Right renal cortex interstitium (tissue), 3 donors: Measurements from ENCODE around the gene KLF1. TPM values are rescaled to one million over a fixed set of nuclear protein-coding genes. Genes with fewer than 3 reads are reported as not detected.
"Not testable (repeated sequence)": the region's sequence is repeated elsewhere in the genome, so short reads cannot be mapped to it uniquely, and the experiment has no call there.

Source experiments
- DNase-seq, 3 donors: peaks; one replicate each; pipeline ENCODE4 v3.0.0-alpha.2; 2013; ENCODE audit warnings: low read depth in 3 of 3, low spot score in 2 of 3
- polyA plus RNA-seq, 3 donors: library from polyadenylated mRNA; unstranded; fragments of 120-200 nt; gene quantifications; one replicate each; pipeline ENCODE4 v1.2.1, GENCODE V29; 2013; ENCODE audit not compliant: insufficient read length in 3 of 3

Gene KLF1
- polyA plus RNA-seq, 3 donors, result 0.39 to 0.44 (median 0.40) TPM

DNA sequence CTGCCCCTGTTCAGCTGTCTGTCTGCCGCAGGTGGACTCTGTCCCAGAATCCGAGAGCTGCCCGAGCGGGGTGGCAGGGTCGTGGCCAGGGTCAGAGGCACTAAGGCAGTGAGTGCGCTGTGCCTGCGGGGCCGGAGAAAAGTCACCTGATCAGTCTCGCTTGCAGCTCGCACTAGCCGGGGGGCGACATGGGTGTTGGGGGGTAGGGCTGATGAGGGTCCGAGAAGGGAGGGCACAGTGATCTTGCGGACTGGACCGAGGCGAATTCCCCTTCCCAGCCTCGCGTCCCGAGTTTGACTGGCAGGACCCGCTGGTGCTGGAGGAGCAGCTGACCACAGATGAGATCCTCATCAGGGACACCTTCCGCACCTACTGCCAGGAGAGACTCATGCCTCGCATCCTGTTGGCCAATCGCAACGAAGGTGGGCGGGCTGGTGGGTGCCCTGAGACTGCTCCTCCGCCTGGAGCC lies 4.6 kb upstream of the KLF1 start:
- no peak for DNase-seq

DNA sequence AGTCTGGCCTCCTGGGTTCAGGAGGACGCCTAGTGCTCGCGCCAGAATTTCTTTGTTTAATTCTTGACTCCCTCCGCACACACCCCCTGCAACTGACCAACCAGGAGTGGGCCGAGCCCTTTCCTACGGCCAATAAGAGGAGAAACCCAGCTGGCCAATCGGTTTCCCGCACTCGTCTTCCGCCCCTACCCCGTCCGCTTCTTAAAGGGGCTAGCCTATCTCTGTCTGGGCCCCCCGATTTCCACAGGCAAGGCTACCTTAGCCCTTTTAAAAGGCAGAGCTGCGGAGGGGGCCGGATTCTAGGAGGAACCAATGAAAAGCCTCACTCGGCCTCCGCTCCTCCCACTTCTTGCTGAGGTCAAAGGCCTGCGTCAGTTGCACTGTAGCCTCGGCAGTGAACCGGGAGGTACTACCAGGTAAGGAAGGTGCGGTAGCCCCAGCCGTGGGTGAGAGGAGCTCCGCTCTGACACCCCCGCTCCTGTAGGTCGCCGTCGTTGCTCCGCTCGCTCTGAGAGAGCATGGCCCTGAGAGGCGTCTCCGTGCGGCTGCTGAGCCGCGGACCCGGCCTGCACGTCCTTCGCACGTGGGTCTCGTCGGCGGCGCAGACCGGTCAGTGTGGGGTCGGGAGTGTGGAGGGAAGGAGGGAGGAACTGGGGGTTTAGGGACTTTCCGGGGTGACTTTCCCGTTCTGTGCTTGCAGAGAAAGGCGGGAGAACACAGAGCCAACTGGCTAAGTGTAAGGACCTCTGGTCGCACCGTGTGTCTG lies 4.0 kb upstream of the KLF1 start, which contains the start of gene GCDH:
Gene GCDH (plus strand): TSS at position 374 of the 766 bp plus-strand sequence. CDS start 145 bp downstream, at position 519.
- DNase-seq, result peak; percentile 90 to 96 (median 94)

DNA sequence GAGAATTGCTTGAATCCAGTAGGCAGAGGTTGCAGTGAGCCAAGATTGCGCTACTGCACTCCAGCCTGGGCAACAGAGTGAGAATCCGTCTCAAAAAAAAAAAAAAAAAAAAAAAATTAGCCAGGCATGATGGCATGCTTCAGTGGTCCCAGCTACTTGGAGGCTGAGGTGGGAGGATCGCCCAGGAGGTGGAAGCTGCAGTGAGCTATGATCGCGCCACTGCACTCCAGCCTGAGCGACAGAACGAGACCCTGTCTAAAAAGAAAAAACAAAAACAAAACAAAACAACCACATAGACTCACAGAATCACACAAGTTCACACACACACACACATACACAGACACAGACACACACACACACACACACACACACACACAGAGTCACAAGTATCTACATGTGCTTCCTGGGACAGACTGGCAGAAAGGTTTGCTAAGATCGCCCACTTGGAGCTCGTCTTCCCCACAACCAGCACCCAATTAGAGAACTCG lies 3.3 kb upstream of the KLF1 start:
- DNase-seq, result not testable (repeated sequence)

DNA sequence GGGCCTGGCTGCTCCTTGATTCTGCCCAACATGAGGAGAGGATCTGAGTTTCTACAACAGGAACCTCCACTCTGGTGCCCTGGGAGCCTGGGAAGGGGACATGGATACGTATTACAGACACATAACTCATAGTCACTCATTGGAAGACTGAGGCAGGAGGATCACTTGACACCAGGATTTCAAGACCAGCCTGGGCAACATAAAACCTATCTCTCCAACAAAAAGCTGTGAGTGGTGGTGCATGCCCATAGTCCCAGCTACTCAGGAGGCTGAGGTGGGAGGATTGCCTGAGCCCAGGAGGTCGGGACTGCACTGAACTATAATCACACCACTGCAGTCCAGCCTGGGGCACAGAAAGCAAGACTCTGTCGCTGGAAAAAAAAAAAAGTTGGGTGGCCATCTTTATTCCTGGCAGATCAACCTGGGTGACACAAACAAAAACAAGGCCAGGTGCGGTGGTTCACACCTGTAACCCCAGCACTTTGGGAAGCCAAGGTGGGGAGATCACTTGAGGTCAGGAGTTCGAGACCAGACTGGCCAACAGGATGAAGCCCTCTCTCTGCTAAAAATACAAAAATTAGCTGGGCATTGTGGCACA lies 1.1 kb upstream of the KLF1 start:
- DNase-seq, result no peak

DNA sequence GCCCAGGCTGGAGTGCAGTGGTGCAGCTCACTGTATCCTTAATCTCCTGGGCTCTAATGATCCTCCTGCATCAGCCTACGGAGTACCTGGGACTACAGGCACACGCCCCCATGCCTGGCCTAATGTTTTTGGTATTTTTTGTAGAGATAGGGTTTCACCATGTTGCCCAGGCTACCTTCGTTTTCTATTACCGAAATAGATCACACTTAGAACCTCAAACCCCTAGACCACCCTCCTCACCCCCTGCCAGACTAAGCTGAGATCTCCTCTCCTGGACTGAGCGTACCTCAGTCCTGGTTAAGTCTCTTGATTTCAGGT lies 391 bp downstream of the KLF1 start:
- DNase-seq, result no peak

DNA sequence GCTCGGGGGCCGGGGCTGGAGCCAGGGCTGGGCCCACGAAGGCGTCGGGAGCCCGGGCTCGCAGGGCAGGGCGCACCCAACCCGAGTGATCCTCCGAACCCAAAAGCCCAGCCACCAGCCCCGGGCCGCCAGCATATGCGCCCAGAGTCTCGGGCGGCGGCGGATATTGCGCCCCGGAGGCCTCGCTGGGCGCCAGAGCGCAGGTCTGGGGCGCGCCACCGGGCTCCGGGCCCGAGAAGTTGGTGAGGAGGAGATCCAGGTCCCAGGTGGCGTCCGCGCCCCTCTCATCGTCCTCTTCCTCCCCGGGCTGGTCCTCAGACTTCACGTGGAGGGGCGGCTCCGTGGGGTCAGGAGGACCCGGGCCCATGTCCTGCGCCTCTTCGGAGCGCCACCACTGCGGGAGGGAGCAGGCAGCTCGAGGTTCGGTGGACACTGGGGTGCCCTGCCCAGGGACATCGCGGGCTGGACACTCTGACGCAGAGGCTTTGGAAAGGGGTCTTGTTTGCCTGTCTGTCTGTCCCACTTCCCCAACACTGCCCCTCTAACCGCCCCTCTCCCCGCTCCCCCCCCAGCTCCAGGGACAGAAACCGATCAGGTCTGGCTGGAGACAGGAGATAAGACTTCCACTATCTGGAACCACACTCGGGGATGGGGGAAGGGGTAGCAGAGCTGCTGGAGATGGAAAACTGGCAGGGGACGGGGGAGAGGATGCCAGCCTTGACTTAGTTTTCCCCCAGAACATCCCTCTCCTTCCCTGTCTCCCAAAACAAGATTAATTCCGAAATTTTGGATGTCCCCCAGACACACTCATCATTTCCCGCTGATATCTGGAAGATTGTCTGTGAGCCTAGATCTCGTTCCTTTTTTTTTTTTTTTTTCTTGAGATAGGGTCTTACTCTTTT lies 1.0 kb downstream of the KLF1 start:
- DNase-seq, result no peak

DNA sequence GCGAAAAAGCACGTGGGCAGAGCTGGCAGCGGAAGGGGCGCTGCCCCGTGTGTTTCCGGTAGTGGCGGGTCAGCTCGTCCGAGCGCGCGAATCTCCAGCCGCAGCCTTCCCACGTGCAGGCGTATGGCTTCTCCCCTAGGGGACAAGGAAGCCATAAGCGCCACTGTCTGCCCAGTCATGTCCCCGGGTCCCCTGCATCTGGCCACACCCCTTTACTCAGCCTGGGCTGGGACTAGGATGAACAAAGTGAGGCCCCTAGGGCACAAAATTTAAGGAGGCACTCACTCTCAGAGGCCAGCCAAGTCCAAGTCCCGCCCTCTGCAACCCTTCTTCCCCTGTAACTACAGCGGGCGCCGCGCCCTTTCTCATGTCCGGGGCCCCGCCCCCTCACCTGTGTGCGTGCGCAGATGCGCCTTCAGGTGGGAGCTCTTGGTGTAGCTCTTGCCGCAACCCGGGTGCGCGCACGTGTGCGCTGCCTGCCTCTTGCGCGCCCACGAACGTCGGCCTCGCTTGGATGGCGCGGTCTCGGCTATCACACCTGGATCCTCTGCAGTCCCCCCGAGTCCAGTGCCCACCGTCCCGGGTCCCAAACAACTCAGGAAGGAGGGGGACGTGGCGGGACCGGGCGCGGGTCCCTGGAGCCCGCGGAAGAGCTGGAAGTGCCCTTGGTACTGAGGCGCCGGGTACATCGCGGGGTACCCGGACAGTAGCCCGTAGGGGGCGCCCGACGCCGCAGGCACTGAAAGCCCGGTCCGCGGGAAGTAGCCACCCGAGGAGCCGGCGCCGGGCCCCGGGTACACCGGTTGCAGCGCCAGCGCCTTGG lies 1.9 kb downstream of the KLF1 start:
- no peak for DNase-seq

DNA sequence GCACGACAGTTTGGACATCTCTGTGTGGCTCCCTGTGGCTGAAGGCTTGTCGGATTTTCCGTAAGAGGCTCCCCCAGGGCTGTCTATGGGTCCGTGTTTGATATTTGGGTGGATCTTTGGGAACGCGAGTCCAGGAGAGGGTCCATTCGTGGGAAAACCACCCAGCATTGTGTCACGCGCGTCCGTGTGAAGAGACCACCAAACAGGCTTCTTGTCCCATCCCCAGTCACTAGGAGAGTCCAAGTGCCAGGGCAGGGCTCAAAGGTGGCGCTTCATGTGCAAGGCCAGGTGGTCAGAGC lies 2.4 kb downstream of the KLF1 start:
- no peak for DNase-seq

DNA sequence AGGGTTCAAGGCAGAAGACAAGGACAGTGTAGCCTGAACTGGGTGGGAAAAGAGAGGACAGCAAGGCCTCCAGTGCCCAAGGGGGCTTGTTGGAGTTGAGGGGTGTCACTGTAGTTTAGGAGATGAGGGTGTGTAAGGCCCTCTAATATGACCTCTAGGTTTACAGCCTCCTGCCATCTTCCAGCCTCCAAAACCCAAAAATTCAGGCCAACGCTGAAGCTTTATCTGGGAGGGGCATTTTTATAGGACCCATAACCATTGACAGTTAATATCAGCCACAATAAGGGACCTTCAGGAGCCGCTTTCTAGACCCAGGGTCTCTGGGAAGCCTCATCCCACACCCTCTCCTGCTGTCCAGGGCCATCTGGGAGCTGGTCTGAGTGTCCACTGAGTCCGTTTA lies 2.8 kb downstream of the KLF1 start:
- no peak for DNase-seq

DNA sequence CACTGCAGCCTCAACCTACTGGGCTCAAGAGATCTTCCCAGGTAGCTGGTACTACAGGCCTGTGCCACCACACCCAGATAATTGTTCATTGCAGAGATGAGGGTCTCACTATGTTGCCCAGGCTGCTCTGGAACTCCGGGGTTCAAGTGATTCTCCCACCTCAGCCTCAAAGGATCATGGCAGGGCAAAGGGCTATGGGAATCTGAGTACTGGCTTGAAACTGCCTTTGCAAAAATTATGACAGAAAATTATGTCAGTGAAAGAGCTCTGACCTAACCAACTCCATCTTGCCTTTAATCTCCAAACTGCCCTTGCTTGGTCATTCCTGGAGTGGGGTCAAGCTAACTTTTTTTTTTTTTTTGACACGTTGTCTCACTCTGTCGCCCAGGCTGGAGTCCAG lies 4.4 kb downstream of the KLF1 start:
- no peak for DNase-seq

DNA sequence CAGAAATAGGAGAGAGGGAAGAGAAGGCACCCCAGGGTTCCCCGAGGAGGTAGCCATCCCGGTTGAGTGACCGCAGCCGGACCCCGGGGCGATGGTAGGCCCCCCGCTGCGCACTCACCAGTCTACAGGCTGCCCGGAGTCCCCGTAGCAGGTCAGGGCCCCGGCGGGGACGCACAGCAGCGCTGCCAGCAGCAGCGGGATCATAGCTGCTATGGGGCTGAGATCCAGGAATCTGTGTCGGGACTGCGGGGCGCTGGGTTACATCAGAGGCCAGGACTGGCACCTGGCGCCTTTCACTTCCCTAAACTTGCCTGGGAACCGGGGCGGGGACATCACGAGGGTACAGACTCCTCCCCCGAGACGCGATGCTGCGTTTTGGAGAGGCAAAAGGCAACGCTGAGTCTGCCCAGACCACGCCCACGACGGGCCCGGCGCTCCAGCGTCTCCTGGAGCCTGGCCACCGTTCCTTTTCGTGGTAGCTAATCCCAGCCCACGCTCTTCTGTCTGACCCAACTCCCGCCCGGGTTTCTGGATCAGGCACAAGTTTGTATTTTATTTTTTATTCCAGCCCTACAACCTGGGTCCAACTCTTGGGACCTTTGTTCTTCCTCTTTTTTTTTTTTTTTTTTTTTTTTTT lies 5.7 kb downstream of the KLF1 start, which contains the start of gene DNASE2:
Gene DNASE2 (minus strand): TSS at position 278 of the 637 bp plus-strand sequence. CDS start 74 bp downstream, at position 204.
- peak in 1 of 3 donors; percentile 73 for DNase-seq

DNA sequence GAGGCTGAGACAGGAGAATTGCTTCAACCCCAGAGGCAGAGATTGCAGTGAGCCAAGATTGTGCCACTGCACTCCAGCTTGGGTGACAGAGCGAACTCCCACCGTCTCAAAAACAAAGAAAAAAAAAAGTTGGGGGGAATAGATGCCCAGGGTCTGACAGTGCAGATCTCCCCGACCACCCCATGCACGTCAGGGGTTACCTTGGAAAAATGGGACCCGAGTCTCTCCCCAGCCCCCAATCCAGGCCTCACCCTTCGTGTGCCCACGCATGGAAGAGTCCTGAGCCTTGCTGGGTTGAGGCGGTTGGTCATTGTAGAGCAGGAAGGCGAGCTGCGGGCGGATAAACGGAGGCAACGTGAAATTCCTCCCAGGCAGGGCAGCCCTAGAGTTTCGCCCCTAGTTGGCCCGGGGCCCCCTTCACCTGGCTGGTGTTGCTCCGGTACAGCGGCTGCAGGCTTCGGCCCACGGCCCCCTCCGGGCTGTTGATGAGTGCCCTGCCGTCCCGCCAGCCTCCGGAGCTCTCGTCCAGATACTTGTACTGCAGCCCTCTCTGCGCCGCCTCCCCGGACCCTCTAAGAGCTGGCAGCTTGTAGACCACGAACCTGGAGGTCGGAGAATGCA lies 6.3 kb downstream of the KLF1 start:
- no peak for DNase-seq

DNA sequence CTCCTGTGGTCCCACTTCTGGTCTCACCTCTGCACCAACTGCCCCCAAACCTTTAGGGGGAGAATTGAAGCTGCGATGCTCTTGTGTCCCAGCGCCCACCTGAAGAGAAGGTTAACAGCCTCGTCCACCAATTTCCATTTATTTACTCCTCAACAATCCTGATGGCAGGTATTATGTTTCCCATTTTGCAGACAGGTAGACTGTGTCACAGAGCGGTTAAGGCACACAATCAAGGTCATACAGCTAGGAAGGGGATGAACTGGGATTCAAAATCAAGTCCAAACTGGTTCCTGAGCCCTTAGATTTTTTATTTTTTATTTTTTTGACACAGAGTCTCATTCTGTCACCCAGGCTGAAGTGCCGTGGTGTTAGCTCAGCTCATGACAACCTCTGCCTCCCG lies 11.9 kb downstream of the KLF1 start:
- DNase-seq, result no peak

DNA sequence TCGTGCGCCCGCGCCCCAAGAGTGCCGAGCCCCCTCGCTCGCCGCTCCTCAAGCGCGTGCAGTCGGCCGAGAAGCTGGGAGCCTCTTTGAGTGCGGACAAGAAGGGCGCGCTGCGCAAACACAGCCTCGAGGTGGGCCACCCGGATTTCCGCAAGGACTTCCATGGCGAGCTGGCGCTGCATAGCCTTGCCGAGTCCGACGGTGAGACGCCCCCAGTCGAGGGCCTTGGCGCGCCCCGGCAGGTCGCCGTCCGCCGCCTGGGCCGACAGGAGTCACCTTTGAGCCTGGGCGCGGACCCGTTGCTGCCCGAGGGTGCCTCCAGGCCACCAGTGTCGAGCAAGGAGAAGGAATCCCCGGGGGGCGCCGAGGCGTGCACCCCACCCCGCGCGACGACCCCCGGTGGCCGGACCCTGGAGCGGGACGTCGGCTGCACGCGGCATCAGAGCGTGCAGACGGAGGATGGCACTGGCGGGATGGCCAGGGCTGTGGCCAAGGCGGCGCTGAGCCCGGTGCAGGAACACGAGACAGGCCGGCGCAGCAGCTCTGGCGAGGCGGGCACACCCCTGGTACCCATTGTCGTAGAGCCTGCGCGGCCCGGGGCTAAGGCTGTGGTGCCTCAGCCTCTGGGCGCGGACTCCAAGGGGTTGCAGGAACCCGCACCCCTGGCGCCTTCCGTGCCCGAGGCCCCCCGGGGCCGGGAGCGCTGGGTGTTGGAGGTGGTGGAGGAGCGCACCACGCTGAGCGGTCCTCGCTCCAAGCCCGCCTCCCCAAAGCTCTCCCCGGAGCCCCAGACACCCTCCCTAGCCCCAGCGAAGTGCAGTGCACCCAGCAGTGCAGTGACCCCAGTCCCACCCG lies 12.9 kb downstream of the KLF1 start:
- no peak for DNase-seq

DNA sequence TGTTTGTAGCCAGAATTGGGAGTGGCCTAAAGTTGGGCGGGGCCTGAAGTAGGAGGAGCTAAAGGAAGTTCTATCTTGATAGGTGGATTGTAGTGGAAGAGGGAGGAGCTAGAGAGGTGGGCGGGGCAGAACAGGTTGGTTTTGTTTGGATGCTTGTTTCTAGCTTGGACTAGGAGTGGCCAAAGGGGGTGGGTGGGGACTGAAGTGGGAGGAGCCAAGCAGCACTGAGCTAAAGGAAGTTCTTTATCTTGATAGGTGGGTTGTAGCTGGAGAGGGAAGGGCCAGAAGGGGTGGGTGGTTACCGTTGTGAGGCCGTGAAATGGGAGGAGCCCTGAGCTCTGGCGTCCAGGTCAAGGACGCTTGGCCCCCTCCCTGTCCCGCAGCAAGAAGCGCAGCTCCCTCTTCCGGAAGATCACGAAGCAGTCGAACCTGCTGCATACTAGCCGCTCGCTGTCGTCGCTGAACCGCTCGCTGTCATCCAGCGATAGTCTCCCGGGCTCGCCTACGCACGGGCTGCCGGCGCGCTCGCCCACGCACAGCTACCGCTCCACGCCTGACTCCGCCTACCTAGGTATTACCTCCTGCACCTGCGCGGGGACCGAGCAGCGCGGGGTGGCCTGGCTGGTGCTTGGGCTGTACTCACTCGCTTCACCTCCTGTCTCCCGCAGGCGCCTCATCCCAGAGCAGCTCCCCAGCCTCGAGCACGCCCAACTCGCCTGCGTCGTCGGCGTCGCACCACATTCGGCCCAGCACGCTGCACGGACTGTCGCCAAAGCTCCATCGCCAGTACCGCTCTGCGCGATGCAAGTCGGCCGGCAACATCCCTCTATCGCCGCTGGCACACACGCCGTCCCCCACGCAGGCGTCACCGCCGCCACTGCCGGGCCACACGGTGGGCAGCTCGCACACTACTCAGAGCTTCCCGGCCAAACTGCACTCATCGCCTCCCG lies 13.8 kb downstream of the KLF1 start:
- no peak for DNase-seq

DNA sequence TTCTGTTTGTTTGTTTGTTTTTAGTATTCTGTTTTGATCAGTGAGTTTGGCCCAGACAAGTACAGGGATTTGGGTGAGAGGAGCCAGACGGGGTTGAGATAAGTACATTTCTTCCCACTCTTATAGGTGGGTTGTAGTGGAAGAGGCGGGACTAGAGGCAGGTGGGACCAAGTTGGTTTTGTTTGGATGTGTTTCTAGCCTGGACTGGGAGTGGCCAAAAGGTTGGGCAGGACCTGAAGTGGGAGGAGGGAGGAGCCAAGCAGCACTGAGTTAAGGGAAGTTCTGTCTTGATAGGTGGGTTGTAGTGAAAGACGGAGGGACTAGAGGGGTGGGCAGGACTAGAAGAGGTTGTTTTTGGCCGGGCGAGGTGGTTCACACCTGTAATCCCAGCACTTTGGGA lies 14.7 kb downstream of the KLF1 start:
- no peak for DNase-seq

DNA sequence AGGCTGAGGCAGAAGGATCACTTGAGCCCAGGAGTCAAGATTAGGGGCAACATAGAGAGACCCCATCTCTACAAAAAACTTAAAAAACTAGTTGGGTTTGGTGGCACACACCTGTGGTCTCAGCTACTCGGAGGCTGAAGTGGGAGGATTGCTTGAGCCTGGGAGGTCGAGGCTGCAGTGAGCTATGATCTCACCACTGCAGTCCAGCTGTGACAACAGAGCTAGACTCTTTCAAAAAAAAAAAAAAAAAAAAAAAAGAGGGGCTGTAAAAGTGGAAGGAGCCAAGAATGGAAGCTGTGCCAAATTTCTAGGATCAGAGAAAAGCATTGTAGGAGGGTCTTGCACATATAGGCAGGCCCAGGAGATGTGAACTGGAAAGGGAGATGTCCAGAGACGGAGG lies 15.3 kb downstream of the KLF1 start:
- DNase-seq, result no peak
